Measurements from ENCODE around the gene RCSD1.
A peak's percentile ranks its signal among the peaks of the same experiment; 100 is the strongest.

The RCSD1 gene

DNA sequence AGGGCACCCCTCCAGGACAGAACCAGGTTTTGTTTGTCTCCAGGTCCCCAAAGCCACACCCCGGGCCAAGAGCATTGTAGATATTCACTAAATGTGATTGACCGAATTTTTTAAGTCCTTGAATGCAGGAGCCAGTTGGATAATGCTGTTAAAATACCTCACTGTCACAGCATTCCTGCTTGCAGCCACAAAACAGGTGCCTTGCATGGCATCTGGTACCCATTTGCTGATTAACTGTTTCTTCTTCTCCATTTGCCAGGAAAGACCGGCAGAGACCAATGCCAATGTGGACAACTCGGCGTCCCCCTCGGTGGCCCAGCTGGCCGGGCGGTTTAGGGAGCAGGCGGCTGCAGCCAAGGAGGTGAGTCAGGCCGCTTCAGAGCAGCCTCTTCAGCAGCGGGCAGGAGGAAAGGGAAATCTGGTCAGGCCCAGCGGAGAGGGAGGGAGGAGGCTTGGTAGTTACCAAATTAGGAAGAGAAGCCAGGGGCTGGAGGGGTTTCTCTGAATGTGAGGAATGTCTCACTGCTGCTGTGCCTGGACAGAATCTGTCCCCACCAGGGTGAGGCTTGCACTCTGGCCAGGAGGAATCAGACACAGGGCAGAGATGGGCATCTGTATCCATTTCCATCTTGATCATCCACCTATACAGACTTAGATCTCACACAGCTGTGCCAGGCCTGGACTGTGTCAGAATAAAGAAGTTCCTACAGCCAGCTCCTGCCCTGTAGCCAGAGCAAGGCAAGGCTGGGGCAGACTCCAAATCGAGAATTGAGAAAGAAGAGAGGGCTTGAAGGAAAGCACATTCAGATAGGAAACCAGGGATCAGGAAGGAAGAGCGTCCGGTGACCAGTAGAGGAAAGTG, 53.8 kb downstream of the RCSD1 start:
- H2BK120ac ChIP-seq (ENCODE audit: low read depth, low read length): no peak overlapping the region
- H3K18ac ChIP-seq (ENCODE audit: low read length): peak overlapping the region; percentile 77
- H3K4ac ChIP-seq (ENCODE audit: low read length): no peak overlapping the region
- no peaks in the 10 kb centered on the region for H3K79me1 ChIP-seq (ENCODE audit: low read depth, low read length)
- H3K4me1 ChIP-seq (ENCODE audit: control insufficient read depth in 2 of 2, insufficient read depth in 1 of 2, low read depth in 1 of 2, low read length in 2 of 2): peaks cover 6 to 15% of the 10 kb centered on the region in 2 donors
- H2AFZ ChIP-seq (ENCODE audit: low read length): peak overlapping the region; percentile 71
- H3K9me3 ChIP-seq (replicated peaks in 1 of 2; ENCODE audit: control insufficient read depth in 2 of 2, insufficient read depth in 1 of 2, low read depth in 1 of 2, low read length in 2 of 2): no peaks in the 10 kb centered on the region
- no peak overlapping the region for H3K4me3 ChIP-seq (ENCODE audit: low read length in 2 of 2)
- peak overlapping the region; percentile 29 for H3K27ac ChIP-seq (replicated peaks; ENCODE audit: low read length)
- H3K4me2 ChIP-seq (ENCODE audit: insufficient read depth, low read length, poor library complexity, severe bottlenecking): no peak overlapping the region
- no peak overlapping the region for H2AK5ac ChIP-seq (ENCODE audit: low read depth, low read length)
- DNase-seq (ENCODE audit: low spot score): peak; percentile 42
- no peak overlapping the region for H2BK5ac ChIP-seq (ENCODE audit: low read length)
- peaks cover 0 to 56% (median 0%) of the 10 kb centered on the region in 3 experiments for H3K27me3 ChIP-seq (ENCODE audit: control insufficient read depth in 3 of 3, insufficient read depth in 3 of 3, low read depth in 1 of 3, low read length in 3 of 3)
- H3K9ac ChIP-seq (ENCODE audit: low read depth, low read length, poor library complexity): no peak overlapping the region
- H4K8ac ChIP-seq (ENCODE audit: low read depth, low read length): no peak overlapping the region
- no peak overlapping the region for H3K14ac ChIP-seq (ENCODE audit: low read length)
- peak overlapping the region; percentile 65 for H2BK12ac ChIP-seq (ENCODE audit: low read length)
- no peaks in the 10 kb centered on the region for H3K36me3 ChIP-seq (replicated peaks in 1 of 2; ENCODE audit: control insufficient read depth in 2 of 2, insufficient read depth in 2 of 2, low read length in 2 of 2)
- H2BK15ac ChIP-seq (ENCODE audit: low read length): peak overlapping the region; percentile 54
- no peak overlapping the region for H4K91ac ChIP-seq (ENCODE audit: low read depth, low read length, poor library complexity)
- H3K23ac ChIP-seq (ENCODE audit: low read depth, low read length, poor library complexity): no peak overlapping the region
- WGBS, 2 donors (ENCODE audit: extremely low coverage in 2 of 2, insufficient read length in 2 of 2, insufficient replicate concordance in 1 of 2): no CpG with 5 or more reads among the region's 15 CpGs

DNA sequence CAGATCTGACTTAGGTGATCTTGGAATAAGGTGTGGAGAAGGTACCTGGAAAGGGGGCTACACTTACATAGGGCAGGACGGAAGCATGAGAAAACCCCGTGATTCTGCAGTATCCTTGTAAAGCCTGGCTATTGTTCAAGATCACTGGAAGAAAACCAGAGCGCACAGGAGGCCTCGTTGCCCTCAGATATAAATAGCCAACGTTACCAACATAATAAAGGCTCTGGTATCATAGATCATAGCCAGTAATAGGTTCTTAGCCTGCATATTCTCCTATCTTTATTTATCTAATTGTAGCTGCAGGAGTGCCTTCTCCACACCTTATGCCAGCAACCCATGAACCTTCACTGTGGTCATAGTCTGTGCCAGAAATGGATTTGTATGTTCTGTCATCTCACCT, 55.8 kb downstream of the RCSD1 start:
- peaks cover 0 to 42% (median 0%) of the 10 kb centered on the region in 3 experiments for H3K27me3 ChIP-seq (ENCODE audit: control insufficient read depth in 3 of 3, insufficient read depth in 3 of 3, low read depth in 1 of 3, low read length in 3 of 3)
- no peak overlapping the region for H2AFZ ChIP-seq (ENCODE audit: low read length)
- no peak overlapping the region for H3K14ac ChIP-seq (ENCODE audit: low read length)
- H2BK120ac ChIP-seq (ENCODE audit: low read depth, low read length): no peak overlapping the region
- H2BK15ac ChIP-seq (ENCODE audit: low read length): no peak overlapping the region
- H3K36me3 ChIP-seq (replicated peaks in 1 of 2; ENCODE audit: control insufficient read depth in 2 of 2, insufficient read depth in 2 of 2, low read length in 2 of 2): no peaks in the 10 kb centered on the region
- no peak overlapping the region for H3K9ac ChIP-seq (ENCODE audit: low read depth, low read length, poor library complexity)
- no peak overlapping the region for H3K4me2 ChIP-seq (ENCODE audit: insufficient read depth, low read length, poor library complexity, severe bottlenecking)
- no peak overlapping the region for H3K4ac ChIP-seq (ENCODE audit: low read length)
- H4K91ac ChIP-seq (ENCODE audit: low read depth, low read length, poor library complexity): no peak overlapping the region
- no peak overlapping the region for H4K8ac ChIP-seq (ENCODE audit: low read depth, low read length)
- no peak overlapping the region for H3K18ac ChIP-seq (ENCODE audit: low read length)
- H3K79me1 ChIP-seq (ENCODE audit: low read depth, low read length): no peaks in the 10 kb centered on the region
- no peak overlapping the region for H3K23ac ChIP-seq (ENCODE audit: low read depth, low read length, poor library complexity)
- H3K4me1 ChIP-seq (ENCODE audit: control insufficient read depth in 2 of 2, insufficient read depth in 1 of 2, low read depth in 1 of 2, low read length in 2 of 2): peaks cover 6 to 15% of the 10 kb centered on the region in 2 donors
- no peak for DNase-seq (ENCODE audit: low spot score)
- no peak overlapping the region for H3K27ac ChIP-seq (replicated peaks; ENCODE audit: low read length)
- no CpG with 5 or more reads among the region's 5 CpGs for WGBS, 2 donors (ENCODE audit: extremely low coverage in 2 of 2, insufficient read length in 2 of 2, insufficient replicate concordance in 1 of 2)
- no peak overlapping the region for H3K4me3 ChIP-seq (ENCODE audit: low read length in 2 of 2)
- no peaks in the 10 kb centered on the region for H3K9me3 ChIP-seq (replicated peaks in 1 of 2; ENCODE audit: control insufficient read depth in 2 of 2, insufficient read depth in 1 of 2, low read depth in 1 of 2, low read length in 2 of 2)
- H2BK12ac ChIP-seq (ENCODE audit: low read length): no peak overlapping the region
- no peak overlapping the region for H2AK5ac ChIP-seq (ENCODE audit: low read depth, low read length)
- no peak overlapping the region for H2BK5ac ChIP-seq (ENCODE audit: low read length)

DNA sequence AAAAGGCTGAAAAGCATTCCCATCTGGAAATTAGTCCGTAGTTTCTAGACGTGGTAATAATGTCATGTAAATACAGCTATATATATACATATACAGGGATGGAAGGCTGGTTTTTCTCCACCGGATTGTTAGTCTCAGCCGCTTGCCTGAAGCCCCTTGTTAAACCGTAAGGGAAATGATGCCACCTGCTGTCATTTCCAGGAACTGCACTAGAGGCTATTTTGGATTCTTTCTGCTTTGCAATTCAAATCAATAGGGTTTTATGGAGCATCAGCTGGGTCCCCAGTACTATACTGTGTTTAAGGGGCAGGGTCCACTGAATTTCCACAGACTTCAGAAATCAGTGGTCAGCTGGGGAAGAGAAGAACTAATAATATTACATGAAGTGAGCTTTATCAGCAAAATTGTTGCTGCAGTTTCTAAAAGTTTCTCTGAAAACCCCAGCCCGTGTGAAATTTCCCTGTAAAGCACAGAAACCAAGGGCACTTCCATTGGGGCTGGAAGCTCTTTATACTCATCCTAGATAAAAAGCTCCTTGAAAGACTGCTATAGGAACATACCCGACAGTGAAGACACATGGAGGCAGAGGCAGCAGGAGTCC, 58.0 kb downstream of the RCSD1 start:
- H2AK5ac ChIP-seq (ENCODE audit: low read depth, low read length): no peak overlapping the region
- no peaks in the 10 kb centered on the region for H3K79me1 ChIP-seq (ENCODE audit: low read depth, low read length)
- H2BK15ac ChIP-seq (ENCODE audit: low read length): no peak overlapping the region
- H3K4me2 ChIP-seq (ENCODE audit: insufficient read depth, low read length, poor library complexity, severe bottlenecking): no peak overlapping the region
- no peak overlapping the region for H3K14ac ChIP-seq (ENCODE audit: low read length)
- H3K27ac ChIP-seq (replicated peaks; ENCODE audit: low read length): no peak overlapping the region
- no peak overlapping the region for H4K91ac ChIP-seq (ENCODE audit: low read depth, low read length, poor library complexity)
- H2BK120ac ChIP-seq (ENCODE audit: low read depth, low read length): no peak overlapping the region
- no peak overlapping the region for H2BK5ac ChIP-seq (ENCODE audit: low read length)
- peak; percentile 89 for DNase-seq (ENCODE audit: low spot score)
- H3K4ac ChIP-seq (ENCODE audit: low read length): no peak overlapping the region
- H3K36me3 ChIP-seq (replicated peaks in 1 of 2; ENCODE audit: control insufficient read depth in 2 of 2, insufficient read depth in 2 of 2, low read length in 2 of 2): no peaks in the 10 kb centered on the region
- no CpG with 5 or more reads among the region's 7 CpGs for WGBS, 2 donors (ENCODE audit: extremely low coverage in 2 of 2, insufficient read length in 2 of 2, insufficient replicate concordance in 1 of 2)
- H3K4me1 ChIP-seq (ENCODE audit: control insufficient read depth in 2 of 2, insufficient read depth in 1 of 2, low read depth in 1 of 2, low read length in 2 of 2): peaks cover 6 to 12% of the 10 kb centered on the region in 2 donors
- no peak overlapping the region for H4K8ac ChIP-seq (ENCODE audit: low read depth, low read length)
- no peaks in the 10 kb centered on the region for H3K9me3 ChIP-seq (replicated peaks in 1 of 2; ENCODE audit: control insufficient read depth in 2 of 2, insufficient read depth in 1 of 2, low read depth in 1 of 2, low read length in 2 of 2)
- H3K23ac ChIP-seq (ENCODE audit: low read depth, low read length, poor library complexity): no peak overlapping the region
- no peak overlapping the region for H2BK12ac ChIP-seq (ENCODE audit: low read length)
- H3K9ac ChIP-seq (ENCODE audit: low read depth, low read length, poor library complexity): no peak overlapping the region
- peak overlapping the region; percentile 36 for H2AFZ ChIP-seq (ENCODE audit: low read length)
- H3K4me3 ChIP-seq (ENCODE audit: low read length in 2 of 2): no peak overlapping the region
- no peak overlapping the region for H3K18ac ChIP-seq (ENCODE audit: low read length)
- H3K27me3 ChIP-seq (ENCODE audit: control insufficient read depth in 3 of 3, insufficient read depth in 3 of 3, low read depth in 1 of 3, low read length in 3 of 3): peaks cover 0 to 37% (median 0%) of the 10 kb centered on the region in 3 experiments

DNA sequence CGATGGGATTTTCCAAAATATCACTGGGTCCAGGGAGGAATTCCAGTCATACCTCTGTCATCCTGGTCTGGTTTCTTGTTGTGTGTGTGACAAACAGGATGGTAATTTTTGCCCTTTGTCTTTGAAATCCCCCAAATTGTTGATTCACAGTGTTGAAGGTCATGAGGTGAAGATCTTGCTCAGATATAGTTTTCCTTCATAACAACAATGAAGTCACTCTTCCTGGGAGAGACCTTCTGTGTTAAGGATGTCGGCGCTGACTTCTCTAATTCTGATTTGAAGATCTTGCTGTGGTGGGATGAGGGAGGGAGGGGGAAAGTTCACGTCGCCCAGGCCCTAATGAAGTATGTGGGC, 59.5 kb downstream of the RCSD1 start:
- Histone ChIP-seq H3K4me1 (ENCODE audit: control insufficient read depth in 2 of 2, insufficient read depth in 1 of 2, low read depth in 1 of 2, low read length in 2 of 2) (peaks cover 3% of the 10 kb centered on the region in 2 donors), H2BK5ac (ENCODE audit: low read length) (no peak overlapping the region)
- no CpG with 5 or more reads among the region's 5 CpGs for WGBS, 2 donors (ENCODE audit: extremely low coverage in 2 of 2, insufficient read length in 2 of 2, insufficient replicate concordance in 1 of 2)

More for the DNA sequence above, 59.5 kb downstream of the RCSD1 start:
- Histone ChIP-seq H2AK5ac (ENCODE audit: low read depth, low read length) (no peak overlapping the region), H3K4me3 (ENCODE audit: low read length in 2 of 2) (no peak overlapping the region), H3K79me1 (ENCODE audit: low read depth, low read length) (no peaks in the 10 kb centered on the region), H2BK15ac (ENCODE audit: low read length) (no peak overlapping the region), H3K9ac (ENCODE audit: low read depth, low read length, poor library complexity) (no peak overlapping the region), H2BK12ac (ENCODE audit: low read length) (no peak overlapping the region), H3K14ac (ENCODE audit: low read length) (no peak overlapping the region), H3K23ac (ENCODE audit: low read depth, low read length, poor library complexity) (no peak overlapping the region), H4K8ac (ENCODE audit: low read depth, low read length) (no peak overlapping the region), H3K36me3 (replicated peaks in 1 of 2; ENCODE audit: control insufficient read depth in 2 of 2, insufficient read depth in 2 of 2, low read length in 2 of 2) (no peaks in the 10 kb centered on the region), H3K18ac (ENCODE audit: low read length) (no peak overlapping the region), H3K27me3 (ENCODE audit: control insufficient read depth in 3 of 3, insufficient read depth in 3 of 3, low read depth in 1 of 3, low read length in 3 of 3) (peaks cover 0 to 26% (median 0%) of the 10 kb centered on the region in 3 experiments), H3K9me3 (replicated peaks in 1 of 2; ENCODE audit: control insufficient read depth in 2 of 2, insufficient read depth in 1 of 2, low read depth in 1 of 2, low read length in 2 of 2) (no peaks in the 10 kb centered on the region), H2AFZ (ENCODE audit: low read length) (no peak overlapping the region), H4K91ac (ENCODE audit: low read depth, low read length, poor library complexity) (no peak overlapping the region), H3K4ac (ENCODE audit: low read length) (no peak overlapping the region), H2BK120ac (ENCODE audit: low read depth, low read length) (no peak overlapping the region), H3K4me2 (ENCODE audit: insufficient read depth, low read length, poor library complexity, severe bottlenecking) (no peak overlapping the region), H3K27ac (replicated peaks; ENCODE audit: low read length) (no peak overlapping the region)
- DNase-seq (ENCODE audit: low spot score): no peak
